ENCODE results near the gene STK33.

STK33 gene

GRCh38 chr11:8564526-8564925, 29.5 kb downstream of the STK33 start:
- no peaks in the 10 kb centered on the region for H3K36me3 Mint-ChIP-seq (ENCODE audit: insufficient read depth)
- H3K4me3 Mint-ChIP-seq: no peak overlapping the region
- H3K9me3 Mint-ChIP-seq: no peaks in the 10 kb centered on the region
- no peak for DNase-seq (ENCODE audit: low spot score in 2 of 2)
- peaks cover 56% of the 10 kb centered on the region for H3K27me3 Mint-ChIP-seq
- no peaks in the 10 kb centered on the region for H3K4me1 Mint-ChIP-seq
- H3K27ac Mint-ChIP-seq (ENCODE audit: low read depth): no peak overlapping the region
- no peak for ATAC-seq (replicated peaks; ENCODE audit: extremely low read depth, poor library complexity, severe bottlenecking)

GRCh38 chr11:8561461-8561860, 32.6 kb downstream of the STK33 start:
- no peak overlapping the region for H3K27ac Mint-ChIP-seq (ENCODE audit: low read depth)
- H3K4me1 Mint-ChIP-seq: no peaks in the 10 kb centered on the region
- H3K4me3 Mint-ChIP-seq: no peak overlapping the region
- H3K36me3 Mint-ChIP-seq (ENCODE audit: insufficient read depth): peaks cover 1% of the 10 kb centered on the region
- no peak for ATAC-seq (replicated peaks; ENCODE audit: extremely low read depth, poor library complexity, severe bottlenecking)
- DNase-seq (ENCODE audit: low spot score in 2 of 2): no peak
- peaks cover 49% of the 10 kb centered on the region for H3K27me3 Mint-ChIP-seq
- no peaks in the 10 kb centered on the region for H3K9me3 Mint-ChIP-seq

GRCh38 chr11:8558436-8558835, 35.6 kb downstream of the STK33 start:
- ATAC-seq (replicated peaks; ENCODE audit: extremely low read depth, poor library complexity, severe bottlenecking) (no peak), DNase-seq (ENCODE audit: low spot score in 2 of 2) (no peak)
- H3K36me3 Mint-ChIP-seq (ENCODE audit: insufficient read depth): peaks cover 1% of the 10 kb centered on the region
- no peak overlapping the region for H3K27ac Mint-ChIP-seq (ENCODE audit: low read depth)
- H3K4me1 Mint-ChIP-seq: no peaks in the 10 kb centered on the region
- peaks cover 41% of the 10 kb centered on the region for H3K27me3 Mint-ChIP-seq
- H3K9me3 Mint-ChIP-seq: no peaks in the 10 kb centered on the region
- no peak overlapping the region for H3K4me3 Mint-ChIP-seq

- H3K36me3 Mint-ChIP-seq (ENCODE audit: insufficient read depth): no peaks in the 10 kb centered on the region
- no peaks in the 10 kb centered on the region for H3K9me3 Mint-ChIP-seq
- DNase-seq (ENCODE audit: low spot score in 2 of 2): no peak
- H3K27me3 Mint-ChIP-seq: peaks cover 16% of the 10 kb centered on the region
- ATAC-seq (replicated peaks; ENCODE audit: extremely low read depth, poor library complexity, severe bottlenecking): no peak
- no peak overlapping the region for H3K4me3 Mint-ChIP-seq
- H3K27ac Mint-ChIP-seq (ENCODE audit: low read depth): no peak overlapping the region
- H3K4me1 Mint-ChIP-seq: no peaks in the 10 kb centered on the region
Measured at GRCh38 chr11:8545698-8546366, 48.2 kb downstream of the STK33 start.

GRCh38 chr11:8544807-8545206, 49.2 kb downstream of the STK33 start:
- no peaks in the 10 kb centered on the region for H3K36me3 Mint-ChIP-seq (ENCODE audit: insufficient read depth)
- H3K27me3 Mint-ChIP-seq: peaks cover 9% of the 10 kb centered on the region
- H3K9me3 Mint-ChIP-seq: no peaks in the 10 kb centered on the region
- no peak overlapping the region for H3K27ac Mint-ChIP-seq (ENCODE audit: low read depth)
- ATAC-seq (replicated peaks; ENCODE audit: extremely low read depth, poor library complexity, severe bottlenecking) (no peak), DNase-seq (ENCODE audit: low spot score in 2 of 2) (no peak)
- H3K4me1 Mint-ChIP-seq: no peaks in the 10 kb centered on the region
- no peak overlapping the region for H3K4me3 Mint-ChIP-seq

GRCh38 chr11:8543278-8543677, 50.8 kb downstream of the STK33 start:
- no peak overlapping the region for H3K4me3 Mint-ChIP-seq
- H3K9me3 Mint-ChIP-seq: no peaks in the 10 kb centered on the region
- no peak overlapping the region for H3K27ac Mint-ChIP-seq (ENCODE audit: low read depth)
- H3K36me3 Mint-ChIP-seq (ENCODE audit: insufficient read depth): no peaks in the 10 kb centered on the region
- H3K4me1 Mint-ChIP-seq: no peaks in the 10 kb centered on the region
- H3K27me3 Mint-ChIP-seq: peaks cover 9% of the 10 kb centered on the region
- ATAC-seq (replicated peaks; ENCODE audit: extremely low read depth, poor library complexity, severe bottlenecking): no peak
- DNase-seq (ENCODE audit: low spot score in 2 of 2): no peak

- H3K27ac Mint-ChIP-seq (ENCODE audit: low read depth): no peak overlapping the region
- no peaks in the 10 kb centered on the region for H3K4me1 Mint-ChIP-seq
- no peak overlapping the region for H3K4me3 Mint-ChIP-seq
- no peaks in the 10 kb centered on the region for H3K9me3 Mint-ChIP-seq
- peaks cover 9% of the 10 kb centered on the region for H3K27me3 Mint-ChIP-seq
- ATAC-seq (replicated peaks; ENCODE audit: extremely low read depth, poor library complexity, severe bottlenecking): no peak
- no peaks in the 10 kb centered on the region for H3K36me3 Mint-ChIP-seq (ENCODE audit: insufficient read depth)
- DNase-seq (ENCODE audit: low spot score in 2 of 2): no peak
Measured at GRCh38 chr11:8541448-8541847, 52.6 kb downstream of the STK33 start.

- DNase-seq (ENCODE audit: low spot score in 2 of 2): no peak
- no peaks in the 10 kb centered on the region for H3K9me3 Mint-ChIP-seq
- no peak overlapping the region for H3K4me3 Mint-ChIP-seq
Measured at GRCh38 chr11:8533332-8533731, 60.7 kb downstream of the STK33 start.

GRCh38 chr11:8532475-8532874, 61.6 kb downstream of the STK33 start:
- H3K4me1 Mint-ChIP-seq: no peaks in the 10 kb centered on the region
- peaks cover 35% of the 10 kb centered on the region for H3K27me3 Mint-ChIP-seq
- no peak overlapping the region for H3K27ac Mint-ChIP-seq (ENCODE audit: low read depth)
- no peak overlapping the region for H3K4me3 Mint-ChIP-seq
- no peak for ATAC-seq (replicated peaks; ENCODE audit: extremely low read depth, poor library complexity, severe bottlenecking)
- no peaks in the 10 kb centered on the region for H3K36me3 Mint-ChIP-seq (ENCODE audit: insufficient read depth)
- H3K9me3 Mint-ChIP-seq: no peaks in the 10 kb centered on the region
- no peak for DNase-seq (ENCODE audit: low spot score in 2 of 2)

More at GRCh38 chr11:8533332-8533731, 60.7 kb downstream of the STK33 start:
- Mint-ChIP-seq H3K36me3 (ENCODE audit: insufficient read depth) (no peaks in the 10 kb centered on the region), H3K27me3 (peaks cover 35% of the 10 kb centered on the region), H3K4me1 (no peaks in the 10 kb centered on the region), H3K27ac (ENCODE audit: low read depth) (no peak overlapping the region)
- no peak for ATAC-seq (replicated peaks; ENCODE audit: extremely low read depth, poor library complexity, severe bottlenecking)

GRCh38 chr11:8531982-8532381, 62.0 kb downstream of the STK33 start:
- ATAC-seq (replicated peaks; ENCODE audit: extremely low read depth, poor library complexity, severe bottlenecking) (no peak), DNase-seq (ENCODE audit: low spot score in 2 of 2) (no peak)
- H3K4me1 Mint-ChIP-seq: no peaks in the 10 kb centered on the region
- no peak overlapping the region for H3K4me3 Mint-ChIP-seq
- H3K36me3 Mint-ChIP-seq (ENCODE audit: insufficient read depth): no peaks in the 10 kb centered on the region
- H3K9me3 Mint-ChIP-seq: no peaks in the 10 kb centered on the region
- H3K27ac Mint-ChIP-seq (ENCODE audit: low read depth): no peak overlapping the region
- H3K27me3 Mint-ChIP-seq: peaks cover 35% of the 10 kb centered on the region

GRCh38 chr11:8531312-8531711, 62.7 kb downstream of the STK33 start:
- Mint-ChIP-seq H3K4me3 (no peak overlapping the region), H3K27ac (ENCODE audit: low read depth) (no peak overlapping the region)
- no peak for ATAC-seq (replicated peaks; ENCODE audit: extremely low read depth, poor library complexity, severe bottlenecking)

GRCh38 chr11:8527939-8528338, 66.1 kb downstream of the STK33 start:
- Mint-ChIP-seq H3K36me3 (ENCODE audit: insufficient read depth) (no peaks in the 10 kb centered on the region), H3K27me3 (peaks cover 16% of the 10 kb centered on the region), H3K27ac (ENCODE audit: low read depth) (no peak overlapping the region), H3K4me1 (no peaks in the 10 kb centered on the region), H3K4me3 (no peak overlapping the region), H3K9me3 (no peaks in the 10 kb centered on the region)
- ATAC-seq (replicated peaks; ENCODE audit: extremely low read depth, poor library complexity, severe bottlenecking) (no peak), DNase-seq (ENCODE audit: low spot score in 2 of 2) (no peak)

More at GRCh38 chr11:8531312-8531711, 62.7 kb downstream of the STK33 start:
- no peaks in the 10 kb centered on the region for H3K4me1 Mint-ChIP-seq
- H3K27me3 Mint-ChIP-seq: peaks cover 34% of the 10 kb centered on the region
- H3K9me3 Mint-ChIP-seq: no peaks in the 10 kb centered on the region
- H3K36me3 Mint-ChIP-seq (ENCODE audit: insufficient read depth): no peaks in the 10 kb centered on the region
- no peak for DNase-seq (ENCODE audit: low spot score in 2 of 2)

- ATAC-seq (replicated peaks; ENCODE audit: extremely low read depth, poor library complexity, severe bottlenecking) (no peak), DNase-seq (ENCODE audit: low spot score in 2 of 2) (no peak)
- Mint-ChIP-seq H3K4me3 (no peak overlapping the region), H3K4me1 (no peaks in the 10 kb centered on the region), H3K9me3 (no peaks in the 10 kb centered on the region), H3K27me3 (peaks cover 20% of the 10 kb centered on the region), H3K27ac (ENCODE audit: low read depth) (no peak overlapping the region), H3K36me3 (ENCODE audit: insufficient read depth) (no peaks in the 10 kb centered on the region)
Measured at GRCh38 chr11:8523396-8523795, 70.6 kb downstream of the STK33 start.
